Effector CD4-positive, alpha-beta T cell (primary cell): ENCODE data around the gene FBXL20.
A peak's percentile ranks its signal among the peaks of the same experiment; 100 is the strongest.

Source experiments
- DNase-seq: peaks from one replicate; pipeline ENCODE4 v3.0.0-alpha.2; 2020

FBXL20 gene

DNA sequence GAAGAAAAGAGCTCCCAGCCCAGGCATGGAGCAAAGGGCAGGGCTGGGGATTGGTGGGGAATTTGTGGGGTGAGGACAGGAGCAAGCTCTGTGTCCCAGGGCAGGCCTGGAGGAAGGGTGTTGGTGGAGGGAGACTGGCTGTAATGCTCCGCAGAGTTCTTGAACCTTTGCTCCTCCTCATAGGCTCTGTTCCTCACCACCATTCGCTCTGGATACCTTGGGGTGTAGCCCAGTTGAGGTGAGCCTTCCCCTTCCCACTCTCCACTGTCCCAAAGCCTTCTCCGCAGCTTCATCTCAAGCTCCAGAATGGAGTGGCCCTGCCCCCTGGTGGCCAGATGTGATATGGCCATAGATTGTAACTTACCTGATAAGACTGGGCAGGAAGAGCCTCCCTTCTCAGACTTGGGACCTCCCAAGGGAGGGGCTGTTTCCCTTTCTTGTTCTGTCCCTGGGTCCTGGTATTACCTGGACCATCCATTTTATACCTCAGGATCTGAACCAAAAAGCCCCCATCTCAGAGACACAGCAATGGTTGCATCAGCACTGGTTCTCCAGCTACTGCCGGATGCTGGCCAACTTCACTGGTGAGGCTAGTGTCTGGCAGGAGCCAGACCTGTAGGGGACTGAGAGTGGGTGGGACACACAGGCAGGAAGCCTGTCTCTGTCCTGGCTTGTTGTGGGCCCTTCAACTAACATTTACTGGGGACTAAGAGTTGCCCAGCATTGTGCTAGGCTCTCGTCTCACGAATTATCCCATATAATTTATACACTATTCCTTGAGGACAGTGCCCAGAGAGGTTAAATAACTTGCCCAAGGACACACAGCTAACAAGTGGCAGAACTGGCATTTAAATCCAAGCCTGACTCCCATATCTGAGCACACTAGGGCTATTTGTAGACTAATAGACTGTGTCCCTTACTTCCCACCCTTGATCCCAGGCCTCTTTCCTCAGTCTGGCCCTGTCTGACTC is 156.5 kb downstream of the FBXL20 start:
- DNase-seq: peak; percentile 86

DNA sequence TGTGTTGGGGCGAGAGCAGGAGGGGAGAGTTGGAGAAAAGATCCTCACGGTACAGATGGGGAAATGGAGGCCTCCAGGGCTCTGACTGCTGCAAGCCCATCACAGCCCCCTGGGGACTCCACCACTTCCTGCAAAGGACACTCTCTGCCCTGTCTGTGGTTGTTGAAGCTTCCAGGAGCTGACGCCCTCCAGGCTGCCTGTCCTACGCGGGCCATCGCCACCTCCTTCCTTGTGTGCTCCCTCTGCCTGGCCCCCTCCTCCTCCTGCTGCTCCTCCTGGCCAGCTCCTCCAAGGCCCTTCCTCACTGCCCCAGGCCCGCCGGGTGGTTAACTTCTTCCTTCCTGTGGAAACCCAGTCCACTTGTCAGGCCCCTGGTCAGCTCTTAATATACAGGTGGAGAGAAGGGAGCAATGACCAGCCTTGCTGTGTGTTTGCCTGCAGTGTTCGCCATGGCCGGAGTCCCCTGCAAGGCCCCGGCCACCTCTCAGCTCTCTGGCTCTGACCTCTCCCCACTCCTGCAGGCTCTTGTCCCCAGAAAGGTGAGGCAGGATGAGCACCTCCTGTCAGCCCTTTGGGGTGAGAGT is 157.3 kb downstream of the FBXL20 start:
- DNase-seq: no peak

DNA sequence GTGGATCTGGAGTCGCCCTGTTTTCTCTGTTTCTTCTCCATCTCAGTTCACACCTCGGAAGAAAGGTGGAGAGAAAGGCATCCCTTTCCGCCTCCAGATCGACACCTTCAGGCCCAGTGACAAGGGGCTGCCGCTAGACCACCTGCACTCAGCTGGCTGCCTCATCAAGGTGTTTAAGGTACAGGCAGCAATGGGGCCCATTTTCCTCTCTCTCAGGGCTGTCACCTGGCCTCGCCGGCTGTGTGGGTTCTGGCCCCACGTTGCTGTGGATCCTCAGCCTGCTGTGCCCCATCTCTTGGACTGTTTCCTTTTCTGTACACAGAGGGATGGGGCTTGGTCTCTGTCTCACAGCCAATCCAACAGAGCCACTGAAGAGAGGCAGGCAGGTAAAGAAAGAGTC is 158.3 kb downstream of the FBXL20 start:
- no peak for DNase-seq

DNA sequence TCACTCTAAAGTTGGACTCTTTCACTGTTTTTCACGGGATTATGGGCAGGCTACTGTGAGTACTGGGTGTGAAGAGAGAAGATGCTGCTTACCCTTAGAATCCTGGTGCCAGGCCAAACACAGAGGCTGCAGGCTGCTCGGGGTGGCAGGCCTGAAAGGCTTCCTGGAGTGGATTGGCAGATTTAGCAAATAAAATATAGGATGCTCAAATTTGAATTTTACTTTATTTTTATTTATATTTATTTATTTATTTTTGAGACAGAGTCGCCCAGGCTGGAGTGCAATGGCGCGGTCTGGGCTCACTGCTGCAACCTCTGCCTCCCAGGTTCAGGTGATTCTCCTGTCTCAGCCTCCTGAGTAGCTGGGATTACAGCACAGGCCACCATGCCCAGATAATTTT is 160.8 kb downstream of the FBXL20 start:
- DNase-seq: no peak

DNA sequence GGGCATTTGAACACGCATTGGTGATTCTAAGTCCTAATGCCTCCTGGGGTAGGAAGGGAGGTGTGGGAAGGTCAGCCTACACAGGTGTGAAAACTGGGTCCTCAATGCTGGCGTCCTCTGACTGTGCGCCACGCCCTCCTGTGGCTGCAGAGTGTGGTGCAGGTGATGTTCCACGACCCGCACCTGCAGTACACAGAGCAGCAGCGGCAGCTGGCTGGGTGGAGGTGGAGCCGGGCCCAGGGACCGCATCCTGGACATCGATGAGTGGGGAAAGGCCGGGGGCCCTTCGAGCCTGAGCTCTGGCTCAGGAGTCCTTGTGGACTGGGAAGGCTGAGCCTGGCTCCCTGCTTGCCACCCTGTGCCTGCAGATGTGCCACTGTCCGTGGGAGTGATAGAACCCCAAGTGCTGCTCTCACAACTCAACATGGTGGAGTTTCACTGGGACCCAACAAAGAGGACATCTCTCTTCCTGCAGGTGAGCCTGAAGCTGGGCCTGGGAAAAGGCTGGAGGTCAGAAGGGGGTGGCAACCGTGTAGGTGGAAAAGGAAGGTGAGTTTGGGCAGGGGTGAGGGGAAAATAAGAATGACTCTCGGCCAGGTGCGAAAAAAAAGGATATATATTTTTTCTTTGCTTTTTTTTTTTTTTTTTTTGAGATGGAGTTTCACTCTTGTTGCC is 161.6 kb downstream of the FBXL20 start:
- DNase-seq: peak; percentile 55

DNA sequence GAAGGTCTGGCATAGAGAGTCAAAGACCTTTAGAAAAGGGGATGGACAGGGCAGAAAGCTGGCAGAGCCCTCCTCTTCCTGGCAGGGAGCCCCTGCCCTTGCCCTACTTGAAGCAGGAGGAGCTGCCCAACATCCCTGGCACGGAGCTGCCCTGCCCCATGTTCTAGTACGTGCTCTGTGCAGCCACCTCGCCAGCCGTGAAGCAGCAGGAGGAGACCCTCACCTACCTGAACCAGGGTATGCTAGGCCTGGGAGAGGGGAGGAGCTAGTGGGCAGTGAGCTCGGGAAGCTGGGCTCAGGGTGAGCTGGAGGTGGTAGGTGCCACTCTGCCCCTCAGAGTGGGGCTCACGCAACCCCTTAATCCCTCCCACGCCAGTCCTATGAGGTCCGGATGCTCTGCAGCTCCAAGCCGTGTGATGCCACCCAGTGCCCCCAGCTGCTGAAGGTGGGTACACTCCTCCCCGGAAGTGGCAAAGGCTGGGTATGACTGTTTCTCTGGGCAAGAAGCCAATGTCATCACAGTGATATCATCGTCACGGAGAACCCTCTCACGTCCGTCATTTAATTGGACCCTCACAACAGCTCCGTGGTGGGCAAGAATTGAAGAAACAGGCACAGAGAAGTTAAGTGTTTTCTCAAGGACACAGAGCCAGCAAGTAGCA is 163.0 kb downstream of the FBXL20 start:
- peak; percentile 72 for DNase-seq

DNA sequence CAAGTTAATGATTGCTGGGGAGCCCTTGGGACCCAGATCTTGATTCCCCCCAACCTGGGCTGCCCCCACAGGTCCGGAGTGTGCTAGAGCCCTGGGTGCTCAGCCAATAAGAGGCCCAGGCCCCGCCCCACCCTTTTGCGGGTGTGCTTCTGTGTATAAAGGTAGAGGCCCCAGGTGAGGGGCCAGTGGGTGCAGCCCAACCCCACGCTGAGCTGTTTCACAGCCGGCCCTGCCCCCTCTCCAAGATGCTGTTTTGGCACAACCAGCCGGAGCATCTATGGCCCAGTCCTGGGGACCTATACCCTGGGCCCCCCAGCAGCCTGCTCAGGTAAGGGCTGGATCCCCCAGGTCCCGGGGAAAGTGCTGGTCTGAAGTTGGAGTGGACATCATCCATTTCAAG is 163.8 kb downstream of the FBXL20 start:
- no peak for DNase-seq

DNA sequence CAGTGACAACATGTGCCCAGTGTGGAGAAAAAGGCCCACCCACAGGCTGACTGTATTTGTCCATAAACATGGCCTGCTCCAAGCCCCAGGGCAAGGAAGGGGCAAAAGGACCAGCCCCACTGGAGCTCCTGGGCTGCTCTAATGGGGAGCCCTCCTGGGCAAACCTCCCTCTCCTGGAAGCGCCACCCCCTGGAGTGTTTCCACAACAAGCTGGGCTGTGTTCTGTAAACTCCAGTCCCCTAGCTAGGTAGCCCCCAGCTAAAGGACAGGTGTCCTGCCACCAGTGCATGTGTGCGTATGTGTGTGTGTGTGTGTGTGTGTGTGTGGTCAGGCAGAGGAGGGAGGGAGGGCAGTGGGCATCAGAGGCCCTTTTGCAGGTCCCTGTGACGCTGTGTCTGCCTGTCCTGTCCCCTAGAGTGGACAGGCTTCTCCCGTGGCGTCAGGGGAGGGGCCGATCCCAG is 164.4 kb downstream of the FBXL20 start:
- no peak for DNase-seq

DNA sequence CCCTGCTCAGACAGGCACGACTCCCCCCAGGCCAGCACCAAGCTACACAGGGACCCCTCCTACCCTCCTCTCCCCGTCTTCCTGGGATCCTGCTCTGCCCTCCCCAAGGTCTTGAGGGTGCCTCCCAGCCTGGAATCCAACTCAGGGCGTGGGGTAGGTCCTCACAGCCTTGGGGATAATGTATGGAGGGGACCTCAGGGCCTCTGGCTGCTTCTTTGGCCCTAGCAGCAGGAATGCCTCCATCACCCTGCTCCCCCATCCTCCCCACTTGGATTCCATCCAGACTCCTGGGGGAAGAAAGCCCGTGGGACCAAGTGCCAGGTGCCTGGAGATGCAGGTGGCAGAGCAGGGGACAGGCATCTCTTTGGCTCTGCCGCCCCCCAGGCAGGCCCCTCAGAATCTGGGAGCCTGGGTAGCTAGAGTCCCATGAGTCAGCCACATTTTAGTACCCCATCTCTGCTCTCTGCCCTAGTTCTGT is 164.9 kb downstream of the FBXL20 start:
- DNase-seq: no peak

DNA sequence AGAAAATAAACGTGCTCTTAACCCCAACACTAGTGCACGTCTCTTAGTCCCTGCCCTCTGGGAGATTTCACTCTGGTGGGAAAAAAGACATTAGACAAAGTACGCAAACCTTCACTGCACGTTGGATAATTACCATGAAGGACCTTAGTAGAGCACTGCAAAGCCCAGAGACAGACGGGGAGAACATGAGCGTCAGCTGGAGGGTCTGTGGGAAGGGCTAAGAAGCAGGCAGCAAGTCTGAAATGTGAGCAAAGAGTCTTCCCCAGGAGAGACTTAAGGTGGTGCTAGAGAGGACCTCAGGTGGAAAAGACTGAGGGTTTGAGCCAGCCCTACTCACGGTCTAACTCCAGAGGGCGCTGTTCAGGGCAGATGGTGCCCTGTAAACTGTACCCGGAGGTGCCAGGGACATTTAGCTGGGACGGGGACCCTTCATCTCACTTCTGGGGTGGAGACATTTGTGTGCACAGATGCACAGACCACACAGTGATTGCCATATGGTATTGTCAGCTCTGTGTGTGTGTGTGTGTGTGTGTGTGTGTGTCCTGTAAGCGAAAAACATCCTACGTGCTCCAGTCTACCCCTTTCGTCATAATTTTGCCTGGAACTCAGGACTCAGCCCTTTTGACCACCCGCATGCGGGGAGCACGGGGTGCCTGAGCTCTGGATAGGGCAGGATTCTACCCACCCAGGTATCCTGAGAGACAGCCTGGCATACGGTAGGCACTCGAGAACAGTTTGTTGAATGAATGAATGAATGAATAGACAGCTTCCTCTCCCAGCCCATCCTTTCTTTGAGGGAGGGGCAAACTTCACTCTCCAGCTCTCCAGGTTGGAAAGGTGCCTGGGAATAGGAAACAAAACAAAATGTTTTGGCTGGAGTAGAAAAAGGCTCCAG is 165.6 kb downstream of the FBXL20 start:
- peak; percentile 17 for DNase-seq

DNA sequence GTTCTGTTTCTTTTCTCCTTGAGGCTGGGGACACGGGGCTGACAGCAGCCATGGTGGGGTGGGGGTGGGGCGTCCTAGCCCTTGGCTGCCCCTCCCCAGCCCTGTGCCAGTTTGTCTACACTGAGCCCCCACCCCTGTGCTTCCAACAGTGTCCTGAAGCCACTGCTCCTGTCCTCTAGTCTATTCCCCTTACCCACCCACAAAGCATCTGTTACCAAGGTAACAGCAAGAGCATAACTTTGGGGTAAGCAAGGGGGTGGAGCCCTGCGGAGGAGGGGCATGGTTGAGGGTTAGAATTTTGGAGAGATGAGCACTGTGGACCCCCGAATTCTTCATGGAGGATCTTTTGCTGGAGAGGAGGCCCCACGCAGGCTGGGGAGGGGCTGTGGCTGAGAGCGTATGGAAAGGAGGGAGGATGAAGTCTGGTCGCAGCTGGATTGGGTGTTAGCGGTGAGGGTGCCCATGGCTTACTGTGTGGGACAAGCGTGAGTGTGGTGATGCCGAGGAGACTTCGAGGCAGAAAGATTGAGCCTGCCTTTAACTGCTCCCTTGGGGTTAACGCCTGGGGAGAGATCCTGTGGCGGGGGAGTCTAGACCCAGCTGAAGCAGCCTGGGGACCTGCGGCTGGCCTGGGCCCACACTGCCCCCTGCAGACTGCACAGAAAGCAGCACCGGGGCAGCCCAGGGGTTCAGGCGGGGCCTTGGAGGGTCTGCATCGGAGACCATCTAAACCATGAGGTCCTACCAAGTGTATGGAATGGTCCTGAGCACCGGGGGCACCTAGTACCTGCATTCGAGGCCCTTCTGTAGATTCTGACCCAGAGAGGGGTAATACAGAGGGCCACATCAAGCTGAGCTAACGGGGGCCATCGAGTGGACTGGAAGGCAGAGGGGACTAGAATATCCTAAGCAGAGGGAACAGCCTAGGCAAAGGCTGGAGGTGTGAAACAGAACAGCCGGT is 169.6 kb downstream of the FBXL20 start:
- peak; percentile 53 for DNase-seq

DNA sequence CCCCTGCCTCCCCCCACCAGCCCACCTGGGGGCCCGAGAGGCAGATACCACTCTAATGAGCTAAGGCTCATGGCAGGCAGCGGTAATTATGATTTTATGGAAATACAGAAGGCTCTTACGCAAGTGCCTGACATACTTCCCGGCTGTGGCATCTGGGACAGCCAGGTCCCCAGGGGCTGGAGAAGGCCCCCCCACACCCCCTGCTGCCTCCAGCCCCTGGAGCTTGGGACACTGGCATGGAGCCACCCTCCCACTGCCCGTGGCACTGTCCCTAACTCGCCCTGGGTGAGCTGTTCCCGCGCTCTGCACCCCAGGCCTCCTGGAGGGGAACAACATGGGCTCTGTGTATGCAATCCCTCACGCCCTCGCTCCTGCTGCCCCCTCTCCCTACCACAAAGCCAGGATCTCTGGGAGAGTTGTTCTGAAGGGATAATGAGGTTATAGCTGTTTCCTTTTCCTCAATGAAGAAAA is 170.3 kb downstream of the FBXL20 start:
- no peak for DNase-seq

DNA sequence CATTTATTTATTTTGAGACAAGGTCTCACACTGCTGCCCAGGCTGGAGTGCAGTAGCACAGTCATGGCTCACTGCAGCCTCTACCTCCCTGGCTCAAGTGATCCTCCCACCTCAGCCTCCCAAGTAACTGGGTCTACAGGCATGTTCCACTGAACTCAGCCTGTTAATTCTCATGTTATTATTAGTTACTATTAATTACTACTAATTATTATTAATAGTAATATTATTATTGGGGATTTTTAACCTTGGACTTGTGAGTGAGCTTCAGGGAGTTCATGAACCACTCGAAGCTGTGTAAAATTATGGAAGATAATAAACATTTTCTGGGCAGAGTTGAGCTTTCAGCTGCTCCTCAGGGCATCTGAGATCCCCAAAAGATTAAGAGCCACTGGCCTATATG is 171.1 kb downstream of the FBXL20 start:
- DNase-seq: no peak

DNA sequence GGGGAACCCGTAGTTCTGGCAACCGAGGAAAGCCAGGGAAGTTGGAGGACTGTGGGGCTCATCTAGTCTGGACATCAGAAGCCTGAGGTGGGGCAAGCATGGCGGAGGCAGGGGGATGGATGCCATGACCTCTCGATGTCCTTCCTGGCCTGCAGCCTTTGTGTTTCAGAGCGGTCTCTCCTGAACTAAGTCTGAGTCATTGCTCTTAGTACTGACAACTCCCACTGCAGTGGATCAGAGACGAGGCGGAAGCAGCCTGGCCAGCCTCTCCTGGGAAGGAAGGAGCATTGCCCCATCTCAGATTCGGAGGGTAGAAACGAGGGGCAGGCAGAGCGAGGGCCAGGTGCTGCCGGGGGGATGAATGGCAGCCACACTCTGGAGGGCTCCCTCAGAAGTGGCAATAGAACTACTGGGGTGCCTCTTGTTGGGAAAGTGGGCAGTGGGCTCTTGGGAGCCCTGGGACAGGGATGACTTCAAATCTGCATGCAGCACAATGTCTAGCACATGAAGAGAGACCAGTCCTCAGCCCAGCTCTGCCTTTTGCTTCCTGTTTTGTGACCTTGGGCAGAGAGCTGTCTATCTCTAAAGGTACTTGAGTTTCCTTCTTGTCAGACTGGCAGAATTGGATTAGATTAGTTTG is 172.0 kb downstream of the FBXL20 start:
- no peak for DNase-seq

DNA sequence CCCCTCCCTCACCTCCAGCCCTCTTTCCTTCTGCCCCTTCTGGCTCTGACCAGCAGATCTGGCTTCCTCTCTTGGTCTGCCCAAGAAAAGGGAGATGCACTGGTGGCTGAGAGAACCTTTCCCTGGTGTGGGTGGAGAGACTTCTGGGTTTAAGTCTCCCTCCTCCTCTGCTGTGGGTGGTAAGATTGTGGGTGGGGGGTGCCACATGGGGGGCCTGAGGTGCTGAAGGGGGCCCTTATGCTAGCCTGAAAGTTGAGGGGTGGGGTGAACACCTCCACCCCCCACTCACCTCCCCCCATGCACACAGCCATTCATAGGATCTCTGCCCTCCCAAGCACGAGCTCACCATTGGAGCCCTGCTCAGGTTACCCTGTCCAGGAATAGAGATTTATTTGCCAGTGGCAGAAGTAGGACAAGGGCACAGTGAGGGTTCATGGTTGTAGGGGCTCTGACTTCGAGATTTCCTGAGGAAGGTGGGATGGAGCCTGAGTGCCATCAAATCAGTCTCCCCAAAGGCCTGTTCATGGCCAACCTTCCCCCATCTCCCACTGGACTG is 174.0 kb downstream of the FBXL20 start:
- DNase-seq: no peak

DNA sequence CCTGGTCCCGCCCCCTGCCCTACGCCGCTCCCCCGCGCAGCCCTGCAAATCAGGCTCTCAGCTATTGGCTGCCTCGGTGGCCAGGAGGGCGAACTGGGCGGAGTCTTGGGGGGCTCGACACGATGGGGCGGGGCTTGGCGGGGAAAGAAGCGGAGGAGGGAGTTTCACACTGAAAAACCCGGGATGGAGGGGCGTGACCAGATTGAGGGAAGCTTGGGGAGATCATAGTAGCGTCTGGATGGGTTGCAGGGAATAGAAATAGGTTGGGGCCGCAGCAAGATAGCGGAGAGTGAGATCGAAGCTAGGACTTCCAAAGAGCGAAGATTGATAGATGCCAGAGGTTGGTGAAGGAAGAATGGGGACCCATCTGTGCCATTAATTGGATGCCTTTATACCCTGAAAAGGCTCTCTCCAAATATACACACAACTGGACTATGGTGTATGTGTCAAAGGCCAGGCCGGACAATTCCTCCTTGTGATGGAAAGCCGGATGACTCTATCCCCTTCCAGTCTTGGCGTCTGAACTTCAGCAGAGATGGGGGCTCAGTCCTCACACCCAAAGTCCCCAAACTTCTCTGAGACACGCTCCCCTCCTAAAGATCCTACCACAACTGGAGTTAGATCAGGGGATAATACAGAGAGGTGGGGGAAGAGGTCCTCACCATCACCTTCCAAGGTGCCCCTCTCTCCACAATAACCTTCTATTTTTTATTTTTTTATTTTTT is 175.3 kb downstream of the FBXL20 start:
- peak; percentile 29 for DNase-seq

DNA sequence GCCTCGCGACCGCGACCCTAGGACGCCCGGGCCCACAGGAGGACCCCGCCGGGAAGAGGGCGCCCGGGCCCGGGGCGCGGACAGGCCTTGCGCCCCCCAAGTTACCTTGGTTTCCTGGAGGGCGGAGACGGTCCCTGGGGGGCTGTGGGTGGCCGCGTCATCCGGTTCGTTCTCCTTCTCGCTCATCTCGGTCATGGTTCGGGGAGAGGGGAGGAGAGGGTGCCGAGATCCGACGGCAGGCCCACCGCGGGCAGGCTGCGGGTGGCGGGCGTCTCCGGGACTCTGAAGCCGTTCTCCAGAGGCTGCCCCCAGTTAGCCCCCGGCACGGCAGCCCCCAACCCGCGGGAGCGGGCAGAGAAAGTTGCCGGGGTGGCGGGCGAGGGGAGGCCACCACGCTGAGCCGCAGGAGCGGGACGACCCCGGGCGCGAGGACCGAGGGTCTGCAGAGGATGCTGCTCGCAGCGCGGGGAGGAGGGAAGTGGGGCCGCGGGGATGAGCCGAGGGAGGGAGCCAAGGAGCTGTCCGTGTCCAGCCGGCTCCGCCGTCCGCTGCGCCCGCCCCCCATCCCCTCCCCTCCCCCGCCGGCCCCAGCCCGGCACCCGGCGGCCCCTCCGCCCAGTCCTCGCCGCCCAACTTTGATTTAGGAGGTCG is 176.0 kb downstream of the FBXL20 start, which contains the start of gene STAC2:
TSS of gene STAC2 (minus strand) at position 638 of the 651 bp plus-strand sequence. CDS start at position 195, 443 bp downstream.
- no peak for DNase-seq

DNA sequence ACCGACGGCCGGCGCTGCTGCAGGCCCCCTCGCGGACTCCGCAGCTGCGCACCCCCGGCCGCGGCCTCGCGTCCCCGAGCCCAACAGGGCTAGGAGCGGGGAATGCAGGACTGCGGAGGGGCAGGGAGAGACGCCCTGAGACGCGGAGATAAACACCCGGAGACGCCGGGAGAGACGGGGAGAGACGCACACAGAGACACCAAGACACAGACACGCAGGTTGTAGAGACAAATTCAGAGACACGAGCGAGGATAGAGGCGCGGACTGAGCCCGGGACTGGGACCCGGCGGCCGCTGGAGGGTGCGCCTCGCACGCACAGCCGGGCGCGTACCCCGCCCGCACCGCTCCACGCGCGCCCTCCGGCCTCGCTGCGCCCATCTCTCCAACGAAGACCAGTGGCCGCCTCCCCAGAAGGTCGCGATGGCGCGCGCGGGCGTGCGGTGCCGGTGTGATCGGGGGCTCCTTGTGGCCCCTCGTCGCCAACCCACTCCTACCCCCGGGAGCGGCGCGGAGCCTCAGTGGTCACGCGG is 176.6 kb downstream of the FBXL20 start:
- DNase-seq: no peak
